GM21717 (cell line): ENCODE results near the gene USP6NL.
A peak's percentile ranks its signal among the peaks of the same experiment; 100 is the strongest.

Experiments used
- ATAC-seq: cut with Tn5 transposase; IDR thresholded peaks from one replicate; pipeline ENCODE4 v1.9.1; 2021; ENCODE audit warnings: mild to moderate bottlenecking, moderate library complexity; ENCODE audit not compliant: unreplicated experiment

The USP6NL gene

DNA sequence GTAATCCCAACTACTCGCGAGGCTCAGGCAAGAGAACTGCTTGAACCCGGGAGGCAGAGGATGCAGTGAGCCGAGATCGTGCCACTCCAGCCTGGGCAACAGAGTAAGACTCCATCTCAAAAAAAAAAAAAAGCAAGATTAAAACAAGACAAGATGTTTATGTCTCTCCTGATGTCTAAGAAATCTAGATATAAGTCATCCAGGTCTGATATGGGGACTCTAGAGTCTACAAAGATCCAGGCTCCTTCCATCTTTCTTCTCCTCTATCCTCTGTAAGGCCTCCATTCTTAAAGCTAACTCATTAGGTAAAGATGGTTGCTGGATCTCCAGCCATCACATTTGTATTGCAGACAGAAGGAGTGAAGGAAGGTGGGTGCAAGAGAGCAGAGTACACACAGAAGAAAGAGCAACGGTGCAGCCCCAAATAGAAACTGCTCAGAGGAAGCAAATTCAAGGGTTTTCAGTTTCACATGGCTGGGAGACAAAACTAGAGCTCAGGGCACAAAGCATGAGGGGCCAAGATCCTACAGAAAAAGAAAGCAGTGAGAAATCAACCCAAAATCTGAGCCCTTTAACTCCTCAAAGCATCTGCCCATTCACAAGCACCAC lies 57.6 kb downstream of the USP6NL start:
- ATAC-seq = peak; percentile 85

DNA sequence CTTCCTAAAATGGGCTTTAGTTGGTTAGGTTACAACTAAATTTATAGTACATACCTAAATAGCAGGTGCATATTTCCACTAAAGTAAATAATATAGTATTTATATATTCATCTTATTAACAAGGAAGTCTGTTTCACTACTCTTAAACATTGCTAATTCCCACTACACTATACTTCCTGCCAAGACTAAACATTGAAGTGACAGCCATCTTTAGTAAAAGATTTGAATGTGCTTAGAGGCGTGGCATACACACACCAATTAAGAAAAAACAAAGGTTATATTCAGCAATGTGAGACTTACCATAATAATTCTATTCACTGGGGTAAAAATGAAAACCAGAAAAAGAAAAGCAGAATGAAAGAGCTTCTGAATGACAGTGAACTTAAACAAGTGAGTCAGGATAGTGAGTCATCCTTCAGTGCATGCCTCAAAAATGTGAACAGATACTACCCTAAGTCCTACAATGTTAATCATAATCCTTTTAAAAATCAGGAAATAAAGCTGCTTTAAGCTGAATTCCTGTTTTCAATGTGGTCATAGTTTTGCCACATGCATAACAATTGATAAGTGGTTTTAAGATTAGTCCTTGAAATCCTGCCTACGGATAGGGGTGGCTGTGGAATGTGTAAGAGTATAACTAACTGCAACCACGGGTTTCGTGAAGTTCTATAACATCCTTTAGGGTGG lies 59.4 kb downstream of the USP6NL start:
- no peak for ATAC-seq

DNA sequence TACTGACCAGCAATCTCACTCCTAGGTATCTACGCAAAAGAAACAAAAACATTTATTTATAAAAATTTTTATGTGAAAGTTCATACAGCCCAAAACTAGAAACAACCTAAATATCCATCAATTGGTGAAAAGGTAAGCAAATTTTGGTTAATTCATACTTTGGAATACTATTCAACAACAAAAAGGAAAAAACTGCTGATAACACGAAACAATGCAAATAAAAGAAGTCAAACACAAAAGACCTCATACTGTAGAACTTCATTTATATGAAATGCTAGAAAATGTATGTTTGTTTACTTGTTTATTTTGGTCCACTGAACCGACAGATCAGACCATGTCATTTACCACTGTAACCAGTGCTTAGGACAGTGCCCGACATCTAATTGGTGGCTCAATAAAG lies 60.3 kb downstream of the USP6NL start:
- ATAC-seq = no peak

DNA sequence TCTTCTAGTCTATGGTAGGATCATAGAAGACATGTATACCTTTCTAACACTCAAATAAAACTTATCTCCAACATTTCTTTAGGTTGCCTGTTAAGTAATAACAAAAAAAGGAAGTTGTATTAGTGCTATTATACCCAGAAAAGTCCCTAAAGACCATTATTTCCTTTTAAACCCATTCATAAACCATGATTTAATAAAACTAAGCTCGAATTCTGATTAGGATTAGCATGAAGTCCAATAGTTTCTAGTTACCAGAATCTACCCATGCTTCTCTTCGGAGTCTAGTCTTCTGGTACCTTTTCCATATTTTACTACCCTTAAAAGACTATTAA lies 62.7 kb downstream of the USP6NL start:
- ATAC-seq = no peak

DNA sequence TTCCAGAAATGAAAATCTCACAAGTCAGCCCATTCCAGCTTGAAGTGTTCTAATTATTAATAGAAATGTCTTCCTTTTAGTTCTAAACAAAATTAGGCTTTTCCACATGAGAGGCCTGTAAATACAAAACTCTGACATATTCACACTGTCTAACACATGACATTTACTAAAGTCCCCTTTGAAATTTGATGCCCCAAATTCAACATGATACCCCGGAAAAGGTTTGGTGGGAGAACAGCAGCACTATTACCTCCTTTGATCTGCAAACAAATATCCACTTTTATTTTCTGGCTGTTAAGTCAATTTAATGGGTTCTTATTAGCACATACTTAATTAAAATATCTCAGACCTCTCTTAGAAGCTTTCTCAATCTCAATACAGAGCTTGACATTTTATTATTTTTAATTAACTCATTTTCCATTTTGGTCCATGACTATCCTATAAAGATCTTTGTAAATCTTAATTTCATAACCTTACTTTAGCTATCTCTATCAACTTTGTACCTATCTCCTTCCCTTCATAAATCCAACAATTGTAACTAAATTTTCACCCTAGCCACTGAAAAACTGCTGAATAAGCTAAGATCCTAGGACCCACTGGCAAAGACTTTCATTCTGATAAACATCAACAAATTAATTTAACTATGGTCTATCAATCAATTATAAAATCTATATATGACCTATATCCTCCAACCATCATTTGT lies 63.2 kb downstream of the USP6NL start:
- ATAC-seq = no peak

DNA sequence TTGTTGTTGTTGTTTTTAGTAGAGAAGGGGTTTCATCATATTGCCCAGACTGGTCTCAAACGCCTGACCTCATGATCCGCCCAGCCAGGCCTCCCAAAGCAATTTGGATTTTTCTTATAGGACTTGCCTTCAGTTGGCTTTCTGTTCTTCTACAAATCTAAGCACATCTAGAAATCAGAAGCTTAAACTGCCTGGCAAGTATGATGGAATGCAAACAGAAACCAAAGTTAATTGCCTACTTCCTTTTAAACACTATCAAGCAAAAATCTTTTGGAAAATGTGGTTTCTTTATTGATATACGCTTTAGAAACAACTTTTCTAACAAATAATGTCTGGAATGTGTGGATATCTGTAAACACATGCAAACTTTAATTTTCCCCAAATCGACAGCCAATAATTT lies 64.9 kb downstream of the USP6NL start:
- no peak for ATAC-seq

DNA sequence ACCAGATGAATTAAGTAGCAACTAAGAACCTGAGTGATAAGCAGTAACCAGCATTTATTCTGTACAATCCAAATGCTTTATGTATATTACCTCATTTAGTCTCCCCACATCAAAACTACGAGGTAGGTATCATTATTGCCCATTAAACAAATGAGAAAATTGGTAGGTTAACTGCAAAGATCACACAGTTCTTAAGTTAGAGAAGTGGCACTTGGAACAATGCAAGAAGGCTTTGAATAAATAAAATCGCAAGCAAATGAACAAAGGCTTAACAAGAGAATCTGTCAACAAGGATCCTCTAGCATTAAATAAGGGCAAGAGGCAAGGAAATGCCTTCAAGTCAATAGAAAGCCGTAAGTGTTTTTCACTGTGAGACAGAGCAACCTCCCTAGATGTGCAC lies 70.2 kb downstream of the USP6NL start:
- ATAC-seq = no peak

DNA sequence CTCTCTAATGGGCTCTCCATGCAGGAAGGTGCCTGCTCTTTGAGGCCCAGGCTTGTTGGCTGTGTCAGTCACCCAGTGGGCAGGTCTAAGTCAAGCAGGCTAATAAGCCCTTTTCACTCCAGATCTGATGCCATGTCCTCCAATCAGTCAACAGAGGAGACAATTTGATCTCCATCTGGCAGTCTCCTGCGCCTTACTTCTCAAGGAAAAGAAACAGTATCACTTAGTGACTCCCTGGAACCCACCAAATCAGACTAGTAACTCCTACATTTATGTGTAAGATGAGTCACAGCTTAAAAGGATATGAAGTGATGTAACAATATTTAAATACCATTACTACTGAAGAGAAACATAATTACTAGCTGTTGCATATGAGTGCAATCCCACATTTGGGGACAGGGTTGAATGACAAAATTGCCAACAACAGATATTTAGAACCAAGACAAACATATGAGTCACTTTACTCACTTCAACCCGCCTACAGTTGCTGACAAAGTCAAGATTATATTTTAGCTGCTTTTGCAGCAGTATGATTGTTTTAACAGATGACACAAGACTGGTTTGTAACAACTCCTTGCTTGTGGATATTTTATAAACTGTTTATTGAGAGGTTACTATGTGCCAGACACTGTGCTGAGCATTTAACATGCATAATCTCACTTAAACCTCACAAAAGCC lies 72.1 kb downstream of the USP6NL start:
- ATAC-seq = no peak

DNA sequence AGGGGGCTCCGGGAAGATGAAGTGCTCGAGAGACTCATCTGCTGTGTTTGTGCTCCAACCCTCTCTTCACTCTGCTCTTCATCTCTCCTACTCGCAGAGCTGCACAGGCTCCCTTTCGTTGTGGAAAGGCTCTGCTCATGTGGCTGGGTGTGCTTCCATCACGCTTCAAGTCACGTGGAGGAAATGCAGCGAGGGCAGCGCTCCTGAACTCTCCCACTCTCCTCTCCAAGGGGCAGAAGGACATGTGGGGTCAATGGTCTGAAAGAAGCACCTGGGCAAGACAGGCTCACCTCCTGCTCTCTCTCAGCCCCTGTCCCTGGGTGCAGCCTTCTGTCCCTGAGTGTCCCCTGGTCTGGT lies 72.6 kb downstream of the USP6NL start:
- no peak for ATAC-seq

DNA sequence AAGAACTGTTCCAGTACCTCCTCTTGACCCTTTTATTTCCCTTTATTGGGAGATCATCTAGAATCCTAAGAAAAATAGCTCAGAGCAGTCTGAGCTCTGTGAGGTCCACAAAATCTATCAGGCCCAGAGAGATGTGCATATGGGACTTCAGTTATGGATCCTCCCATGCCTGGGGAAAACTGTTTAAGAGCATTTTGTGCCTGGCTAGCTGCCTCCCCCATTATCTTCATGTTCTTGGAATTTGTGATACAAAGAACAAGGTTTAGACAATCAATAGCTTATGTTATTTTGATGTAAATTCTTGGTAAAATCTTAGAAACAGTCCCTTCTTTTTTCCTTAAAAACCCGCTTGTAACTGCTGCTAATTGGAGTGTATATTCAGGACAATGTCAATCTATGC lies 75.2 kb downstream of the USP6NL start:
- no peak for ATAC-seq

DNA sequence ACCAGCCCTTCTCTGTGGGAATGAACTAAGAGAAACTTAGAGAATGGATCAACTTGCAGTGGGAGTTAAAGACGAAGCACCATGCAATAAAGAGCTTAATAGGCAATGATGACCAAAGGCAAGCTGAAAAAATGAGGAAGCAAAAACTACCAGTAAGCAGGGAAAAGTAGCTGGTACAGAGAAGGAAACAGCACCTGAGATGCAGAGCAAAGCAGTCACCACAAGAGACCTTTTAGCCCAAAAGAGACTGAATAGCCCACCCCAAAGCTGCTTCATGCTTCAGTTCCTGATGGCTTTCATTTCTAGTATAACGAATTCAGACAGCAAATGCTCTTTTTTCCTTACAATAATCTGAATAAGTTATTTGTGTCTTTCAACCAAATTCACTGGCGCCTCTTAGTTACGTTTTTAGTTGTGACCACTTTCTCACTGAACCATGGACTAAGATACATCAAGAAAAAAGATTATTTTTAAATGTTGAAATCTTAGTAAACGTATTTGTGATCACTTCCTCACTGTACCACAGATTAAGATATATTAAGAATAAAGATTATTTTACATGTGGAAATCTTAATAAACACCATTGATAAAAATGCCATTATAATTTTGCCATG lies 76.0 kb downstream of the USP6NL start:
- no peak for ATAC-seq

DNA sequence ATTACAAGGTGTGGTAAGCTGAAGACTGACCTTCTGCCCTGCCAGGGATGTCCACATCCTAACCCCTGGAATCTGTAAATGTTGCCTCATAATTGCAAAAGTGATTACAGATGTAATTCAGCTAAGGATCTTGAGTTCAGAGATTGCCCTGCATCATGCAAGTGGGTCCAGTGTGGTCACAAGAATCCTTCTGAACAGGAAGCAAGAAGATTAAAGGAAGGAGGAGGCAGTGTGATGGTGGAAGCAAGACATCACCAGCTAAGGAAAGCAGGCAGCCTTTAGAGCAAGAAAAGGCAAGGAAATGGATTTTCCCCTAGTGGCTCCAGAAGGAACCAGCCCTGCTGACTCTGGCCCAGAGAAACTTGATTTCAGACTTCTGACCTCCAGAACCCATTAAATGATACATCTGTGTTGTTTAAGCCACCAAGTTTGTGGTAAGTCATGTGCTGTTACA lies 78.1 kb downstream of the USP6NL start:
- no peak for ATAC-seq

DNA sequence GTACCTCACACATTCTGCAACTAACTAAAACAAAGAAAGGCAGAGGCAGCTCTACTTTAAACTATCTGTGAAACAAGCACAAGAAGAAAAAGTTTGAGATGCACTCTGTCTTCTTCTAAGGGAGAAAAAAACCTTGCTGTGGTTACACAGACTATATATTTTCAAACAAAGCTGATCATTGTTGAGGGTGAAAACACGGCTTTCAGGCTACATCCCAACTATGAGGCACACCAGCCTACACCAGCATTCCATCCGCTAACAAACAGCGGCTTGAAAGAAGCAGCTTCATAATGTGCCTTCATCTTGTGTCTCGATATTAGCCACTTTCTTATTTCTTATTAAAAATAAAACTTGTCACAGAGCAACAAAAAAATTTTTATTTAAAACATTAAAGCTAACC lies 79.1 kb downstream of the USP6NL start:
- no peak for ATAC-seq

DNA sequence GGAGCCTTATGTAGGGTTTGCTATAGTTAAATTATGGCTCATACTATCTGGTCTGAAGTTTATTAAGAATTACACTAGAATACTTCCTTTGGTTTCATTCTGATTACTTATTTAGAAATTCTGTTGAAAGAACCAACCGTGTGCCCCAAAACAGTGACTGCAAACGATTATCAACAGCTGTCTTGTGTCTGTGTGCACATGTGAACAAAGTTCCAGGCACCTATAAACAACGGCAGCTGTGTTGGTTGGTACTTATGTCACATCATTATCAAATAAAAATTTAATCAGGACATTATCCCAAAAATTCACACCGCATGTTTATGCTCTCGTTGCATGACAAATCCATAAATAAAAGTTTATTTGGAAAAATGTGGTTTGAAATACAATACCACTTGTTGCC lies 80.6 kb downstream of the USP6NL start:
- no peak for ATAC-seq

DNA sequence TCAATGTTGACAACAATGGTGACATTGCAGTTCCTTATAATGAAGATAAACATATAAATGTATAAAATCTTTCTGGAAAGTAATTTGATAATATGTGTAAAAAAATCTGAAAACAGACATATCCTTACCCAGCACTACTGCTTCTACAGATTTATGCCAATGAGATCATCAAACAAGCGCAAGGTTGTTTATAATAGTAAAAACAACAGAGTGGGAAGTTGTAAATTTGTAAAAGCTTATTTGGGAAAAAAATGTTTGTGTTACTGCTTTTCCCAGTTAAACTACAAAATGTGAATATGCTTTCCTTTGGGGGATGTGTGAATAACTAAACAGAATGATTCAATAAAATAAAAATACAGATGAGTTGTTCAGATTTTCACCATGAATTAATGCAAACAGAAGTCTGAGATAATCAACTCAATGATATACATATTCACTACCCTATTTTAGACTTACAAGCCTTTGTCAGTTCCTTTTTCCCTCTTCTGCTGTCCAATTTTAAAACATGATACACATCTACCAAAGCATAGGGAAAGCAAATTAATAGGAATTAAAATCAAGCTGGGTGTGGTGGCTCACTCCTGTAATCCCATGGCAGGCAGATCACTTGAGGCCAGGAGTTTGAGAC lies 82.1 kb downstream of the USP6NL start:
- no peak for ATAC-seq

DNA sequence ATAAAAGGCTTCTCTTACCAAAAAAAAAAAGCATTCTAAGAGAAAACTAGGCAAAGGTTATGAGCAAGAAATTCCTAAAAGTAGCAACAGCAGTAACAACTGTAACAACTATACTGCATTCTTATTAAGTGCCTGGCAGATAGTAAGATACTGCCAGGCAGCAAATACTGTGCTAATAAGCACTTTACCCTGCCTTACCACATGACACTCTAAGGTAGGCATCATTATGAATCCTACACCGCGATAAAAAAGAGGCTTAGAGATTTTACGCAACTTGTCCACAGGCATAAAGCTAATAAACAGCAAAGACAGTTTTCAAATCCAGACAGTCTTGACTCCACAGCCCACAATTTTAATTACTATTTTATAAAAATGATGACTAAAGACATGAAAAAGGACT lies 83.2 kb downstream of the USP6NL start:
- no peak for ATAC-seq

DNA sequence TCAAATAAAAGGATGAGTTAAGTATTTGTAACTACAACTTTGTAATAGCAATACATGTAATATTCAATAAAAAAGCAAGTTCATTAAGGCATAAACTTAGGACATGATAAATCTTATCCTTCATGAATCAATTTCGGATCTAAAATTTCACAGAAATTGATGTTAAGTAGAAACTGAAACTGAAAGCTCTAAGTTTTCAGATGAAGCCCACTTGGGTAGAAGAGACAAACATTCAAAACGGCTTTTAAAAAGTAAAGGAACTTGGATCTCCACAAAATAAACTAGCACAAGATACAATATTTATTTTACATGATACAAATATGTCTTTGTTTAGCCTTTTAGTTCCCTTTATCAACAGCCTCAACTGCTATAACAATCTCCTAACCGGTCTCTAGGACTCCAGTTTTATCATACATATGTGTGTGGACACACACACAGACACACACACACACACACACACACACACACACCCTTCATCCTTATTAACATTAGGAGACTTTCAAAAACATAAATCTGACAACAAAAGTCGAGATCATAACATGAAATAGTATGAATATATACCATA lies 83.7 kb downstream of the USP6NL start:
- ATAC-seq = no peak

DNA sequence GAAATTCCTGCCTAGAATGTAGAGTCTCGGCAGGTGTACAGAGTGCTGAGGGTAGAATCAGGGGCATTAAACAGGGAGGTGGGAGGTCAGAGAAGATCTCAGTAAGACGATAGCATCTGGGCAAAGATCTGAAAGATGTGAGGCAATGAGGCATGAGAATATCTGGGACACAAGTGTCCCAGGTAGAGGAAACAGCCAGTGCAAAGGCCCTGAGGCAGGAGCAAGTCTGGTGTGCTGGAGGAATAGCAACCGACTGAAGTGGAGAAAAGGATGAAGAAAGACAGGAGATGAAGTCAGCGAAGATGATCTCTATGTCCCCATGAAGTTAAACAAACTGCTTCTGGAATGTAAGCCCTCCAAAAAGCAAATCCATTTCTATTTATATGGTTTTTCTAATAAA lies 84.4 kb downstream of the USP6NL start:
- ATAC-seq = no peak

DNA sequence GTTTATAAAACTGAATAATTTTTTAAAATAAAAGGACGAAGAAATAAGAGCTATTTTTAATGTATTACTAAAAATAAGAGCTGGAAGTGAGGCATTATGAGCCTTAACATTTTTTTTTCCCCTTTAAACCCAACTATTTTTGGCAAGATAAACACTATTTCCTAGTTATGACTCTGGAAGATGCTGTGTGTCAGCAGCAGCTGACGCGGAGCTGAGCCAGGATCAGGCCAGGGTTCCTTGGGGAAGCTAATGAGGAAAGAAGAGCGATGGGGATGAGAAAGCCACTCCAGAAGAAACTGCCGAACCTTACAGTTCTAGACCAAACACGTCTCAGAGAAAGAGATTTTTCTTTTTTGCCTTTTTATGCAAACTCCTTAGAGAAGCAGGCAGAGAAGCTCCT lies 85.9 kb downstream of the USP6NL start:
- no peak for ATAC-seq

DNA sequence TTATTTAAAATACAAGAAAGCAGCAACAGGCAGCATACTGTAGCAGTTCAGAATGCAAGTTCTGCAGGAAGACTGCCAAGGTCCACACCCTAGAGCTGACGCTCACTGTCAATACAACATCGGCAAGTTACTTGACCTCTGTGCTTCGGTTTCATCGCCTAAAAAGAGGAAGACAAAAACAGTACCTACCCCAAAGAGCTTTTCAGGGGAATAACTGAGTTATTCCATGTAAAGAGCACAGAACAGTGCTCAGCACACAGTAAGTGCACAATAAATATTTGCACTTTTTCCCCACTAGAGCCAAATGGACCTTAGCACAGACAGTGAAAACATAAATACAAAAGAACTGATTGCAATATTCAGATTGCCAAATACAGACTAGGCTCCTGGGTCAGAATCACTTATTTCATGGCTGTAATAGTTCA lies 88.6 kb downstream of the USP6NL start:
- ATAC-seq = no peak

DNA sequence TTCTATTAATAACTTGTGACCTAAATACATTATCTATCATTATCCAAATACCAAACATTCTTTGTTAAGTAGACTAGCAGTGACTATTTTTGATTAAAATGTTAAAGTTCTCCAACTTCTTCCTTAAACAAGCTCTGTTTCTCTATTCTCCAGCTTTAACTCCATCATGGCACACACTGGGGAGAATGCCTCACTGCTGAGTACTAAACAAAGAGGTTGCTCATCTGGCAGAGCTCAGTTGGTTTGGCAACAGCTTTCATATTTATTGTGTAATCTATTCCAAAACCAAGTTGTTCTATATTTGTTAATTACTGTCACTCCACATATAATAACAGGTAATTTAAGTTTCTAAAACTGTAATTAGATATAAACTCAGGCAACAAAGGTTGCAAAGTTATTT lies 89.6 kb downstream of the USP6NL start:
- ATAC-seq = no peak
